Measurements from ENCODE around the gene SLC12A8.
"Not testable (repeated sequence)": the region's sequence is repeated elsewhere in the genome, so short reads cannot be mapped to it uniquely, and the experiment has no call there.

SLC12A8 gene

DNA sequence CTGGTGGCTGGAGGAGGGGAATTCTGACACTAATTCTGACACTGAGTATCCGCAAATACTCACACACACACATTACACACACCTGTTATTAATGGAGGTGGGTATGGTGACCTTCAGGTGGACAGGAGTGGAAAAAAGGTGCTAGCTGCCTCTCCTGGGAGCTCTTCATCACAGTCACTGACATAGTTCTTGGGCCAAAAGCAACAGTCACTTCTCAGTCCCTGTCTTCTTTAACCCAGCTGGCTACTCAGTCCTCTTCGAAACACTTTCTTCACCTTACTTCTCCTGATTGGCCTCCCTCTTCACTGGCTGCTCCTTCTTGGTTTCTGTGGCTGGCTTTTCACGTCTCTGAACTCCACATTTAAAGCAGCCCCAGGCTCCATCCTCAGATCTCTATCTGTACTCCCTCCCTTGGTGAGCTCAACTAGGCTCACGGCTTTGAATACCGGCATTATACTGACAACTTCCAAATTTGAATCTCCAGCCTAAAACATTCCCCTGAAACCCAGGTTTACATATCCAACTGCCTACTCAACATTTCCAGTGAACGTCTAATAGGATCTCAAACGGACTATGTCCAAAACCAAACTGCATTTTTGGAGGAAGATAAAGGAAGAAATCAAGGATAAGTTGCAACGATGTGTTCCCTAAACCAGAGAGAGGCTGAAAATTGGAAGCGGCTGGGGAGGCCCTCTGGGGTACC is 103.6 kb downstream of the SLC12A8 start:
- no peak for DNase-seq

- DNase-seq, result peak; percentile 59
These were observed 104.5 kb downstream of the SLC12A8 start for GRCh38 chr3:125107861-125108567.

DNA sequence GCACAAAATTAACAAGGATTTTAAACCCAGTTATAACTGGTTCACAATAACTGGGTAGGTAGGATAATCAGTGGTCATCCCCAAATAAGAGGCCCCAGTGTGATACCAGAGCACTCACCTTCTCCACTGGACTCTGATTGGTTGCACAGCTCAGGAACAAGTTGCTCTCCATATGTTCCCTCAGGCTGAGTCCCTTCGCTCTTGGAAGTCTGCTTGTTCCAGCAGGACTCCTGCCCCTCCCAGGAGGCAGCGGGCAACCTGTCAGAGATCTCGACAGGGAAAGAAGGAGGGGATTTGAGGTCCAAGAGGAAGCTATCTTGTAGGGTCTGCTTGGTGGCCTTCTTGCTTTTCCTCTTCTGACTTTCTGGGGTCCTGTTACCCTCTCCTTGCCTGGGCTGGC is 105.2 kb downstream of the SLC12A8 start:
- DNase-seq, result no peak

- DNase-seq, result no peak
These were observed 107.4 kb downstream of the SLC12A8 start for GRCh38 chr3:125105116-125105515.

DNA sequence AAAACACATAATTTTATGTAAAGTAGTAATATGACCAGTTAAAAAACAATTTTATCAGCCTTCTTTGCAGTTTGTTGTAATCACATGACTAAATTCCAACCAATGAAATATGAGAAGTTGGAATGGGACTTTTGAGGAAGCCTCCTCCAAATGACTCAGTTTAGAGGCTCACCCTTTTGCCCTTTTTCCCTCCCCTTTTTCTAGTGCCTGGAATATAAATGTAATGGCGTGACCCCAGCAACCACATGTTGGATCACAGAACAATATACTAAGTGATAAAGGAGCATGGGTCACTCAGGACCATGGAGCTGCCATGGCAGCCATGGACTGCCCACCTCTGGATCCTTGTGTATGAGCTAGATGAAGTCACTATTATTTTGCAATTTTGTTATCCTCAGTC is 107.9 kb downstream of the SLC12A8 start:
- DNase-seq, result no peak

DNA sequence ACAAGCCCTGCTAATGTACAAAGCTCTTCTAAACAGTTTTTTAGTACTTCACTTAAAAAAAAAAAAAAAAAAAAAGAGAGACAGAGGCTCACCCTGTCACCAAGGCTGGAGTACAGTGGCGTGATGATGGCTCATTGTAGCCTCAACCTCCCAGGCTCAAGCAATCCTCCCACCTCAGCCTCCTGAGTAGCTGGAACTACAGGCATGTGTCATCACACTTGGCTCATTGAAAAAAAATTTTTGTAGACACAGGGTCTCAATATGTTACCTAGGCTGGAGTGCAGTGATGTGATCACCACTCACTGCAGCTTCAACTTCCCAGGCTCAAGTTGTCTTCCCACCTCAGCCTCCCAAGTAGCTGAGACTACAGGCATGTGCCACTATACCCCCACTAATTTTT is 109.1 kb downstream of the SLC12A8 start:
- DNase-seq, result no peak

- no peak for DNase-seq
These were observed 110.1 kb downstream of the SLC12A8 start for GRCh38 chr3:125102470-125102869.

DNA sequence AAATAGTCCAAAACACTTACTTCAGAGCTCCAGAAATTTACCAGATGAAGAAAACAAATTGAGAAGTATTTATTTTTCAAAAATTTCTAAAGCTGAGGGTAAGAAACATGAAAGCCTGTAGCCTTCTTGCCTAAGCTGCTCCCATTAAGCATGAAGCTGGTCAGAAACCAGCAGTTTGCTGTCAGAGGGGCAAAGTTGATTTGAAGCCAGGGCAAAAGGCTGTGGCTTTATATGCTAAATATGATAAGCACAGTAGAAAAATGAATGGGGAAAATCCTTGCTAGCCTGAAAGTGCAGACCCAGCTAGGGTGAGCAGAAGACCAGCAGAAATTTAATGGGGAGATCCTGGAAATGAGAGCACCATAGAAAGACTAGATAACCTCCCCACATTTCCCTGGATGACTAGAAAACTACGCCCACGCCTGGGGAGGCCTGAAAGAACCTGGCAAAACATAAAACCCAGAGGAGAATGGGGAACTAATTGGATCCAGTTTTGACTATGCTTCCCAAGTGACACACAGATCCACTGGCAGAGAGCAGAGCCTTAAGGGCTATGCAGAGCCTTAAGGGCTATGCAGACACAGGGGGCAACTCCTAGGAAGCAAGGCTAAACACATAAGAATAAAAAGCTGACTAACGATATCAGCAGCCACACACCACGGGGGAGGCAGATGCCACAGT is 113.8 kb downstream of the SLC12A8 start:
- DNase-seq, result no peak

DNA sequence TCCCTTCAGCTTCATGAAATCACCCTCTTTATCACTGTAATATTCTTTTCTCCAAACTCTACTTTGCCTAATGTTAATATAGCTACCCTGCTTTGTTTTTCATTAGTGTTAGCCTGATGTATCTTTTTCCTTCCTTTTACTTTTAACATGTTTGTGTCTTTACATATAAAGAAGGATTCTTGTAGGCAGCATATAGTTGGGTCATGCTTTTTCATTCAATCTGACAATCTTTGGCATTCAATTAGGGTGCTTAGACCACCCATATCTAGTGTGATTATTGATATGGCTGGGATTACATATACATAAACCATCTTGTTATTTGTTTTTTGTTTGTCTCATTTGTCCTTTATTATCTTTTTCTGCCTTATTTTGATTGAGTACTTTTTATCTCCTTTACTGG is 121.9 kb downstream of the SLC12A8 start:
- DNase-seq, result no peak

DNA sequence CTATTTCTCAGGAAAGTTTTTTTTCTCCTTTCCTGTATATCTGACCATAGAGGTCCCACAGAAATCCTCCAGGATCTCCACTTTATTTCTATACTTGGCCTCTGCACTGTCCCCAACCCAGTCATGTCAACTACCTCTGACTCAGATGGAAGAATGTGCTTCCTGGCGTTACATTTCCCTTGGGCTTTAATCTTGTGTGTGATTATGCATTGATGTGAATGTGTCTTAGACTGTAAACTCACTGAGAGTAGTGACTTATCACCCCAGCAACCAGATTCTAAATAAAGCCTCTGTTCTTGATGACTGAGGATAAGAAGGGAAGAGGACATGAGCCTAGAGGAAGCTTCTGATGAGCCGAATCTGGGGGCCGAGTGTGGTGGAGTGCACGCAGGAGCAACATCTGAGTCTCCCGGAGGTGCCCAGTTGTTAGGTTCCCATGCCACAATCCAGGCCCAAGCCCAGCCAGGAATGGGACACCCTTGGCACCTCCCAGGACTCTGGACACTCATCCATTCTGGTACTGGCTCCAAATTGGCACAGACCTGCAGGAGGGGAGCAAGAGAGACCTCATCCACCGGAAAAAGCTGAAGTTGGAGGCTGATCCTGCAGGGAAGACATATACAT is 124.7 kb downstream of the SLC12A8 start:
- no peak for DNase-seq

DNA sequence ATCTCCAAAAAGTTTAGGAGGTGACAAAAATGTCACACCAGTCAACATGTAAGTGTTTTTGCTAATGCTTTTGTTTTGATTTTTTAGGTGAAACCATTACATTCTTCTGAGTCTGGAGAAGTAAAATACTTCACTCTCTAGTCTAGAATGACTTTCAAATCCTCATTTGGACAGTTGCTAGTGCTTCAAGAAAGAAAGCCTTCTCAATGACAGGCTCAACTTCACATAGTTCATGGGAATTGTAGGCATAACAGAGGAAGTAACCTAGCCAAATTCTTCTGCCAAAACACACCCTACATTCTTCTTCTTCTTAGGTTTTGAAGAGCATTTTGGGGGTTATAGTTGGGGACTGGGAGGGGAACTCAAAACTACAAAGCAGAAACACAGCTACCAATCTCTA is 127.4 kb downstream of the SLC12A8 start:
- no peak for DNase-seq

DNA sequence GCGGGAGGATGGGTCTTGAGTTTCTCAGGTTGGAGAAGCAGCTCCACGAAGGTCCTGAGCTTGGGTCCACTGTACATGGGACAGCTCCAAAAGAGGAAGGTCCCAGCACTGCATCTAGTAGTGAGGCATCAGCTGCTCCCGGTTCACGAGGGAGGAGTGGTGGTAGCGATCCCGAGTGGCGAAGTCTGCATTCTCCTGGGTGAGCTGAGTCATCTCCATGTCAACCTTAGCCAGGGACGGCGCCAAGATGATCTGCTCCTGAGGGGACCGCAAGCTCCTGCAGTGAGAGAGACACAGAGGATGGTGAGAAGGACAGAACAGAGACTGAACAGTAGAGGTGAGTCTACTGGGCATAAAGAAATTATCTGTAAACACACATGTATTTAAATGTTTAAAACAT is 128.8 kb downstream of the SLC12A8 start:
- DNase-seq, result no peak

GRCh38 chr3:125082339-125082738 is 130.2 kb downstream of the SLC12A8 start:
- not testable (repeated sequence) for DNase-seq

DNA sequence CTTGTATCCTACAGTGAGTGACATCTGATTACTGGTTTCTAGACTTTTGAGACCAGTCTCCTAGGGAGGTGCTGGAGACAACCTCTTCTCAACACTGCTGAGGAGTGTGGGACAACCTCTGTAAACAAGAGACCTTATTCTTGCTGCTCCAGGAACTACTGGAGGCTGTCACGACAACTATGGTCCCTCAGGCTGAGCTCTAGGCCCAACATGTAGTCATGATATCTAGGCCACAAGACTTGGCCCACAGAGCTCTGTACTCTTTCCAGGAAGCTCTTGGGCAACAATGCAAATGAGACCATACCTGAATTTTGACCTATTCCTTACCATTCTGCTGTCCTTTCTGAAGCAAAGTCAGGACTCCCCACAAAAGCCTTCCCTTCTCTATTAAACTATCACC is 132.5 kb downstream of the SLC12A8 start:
- no peak for DNase-seq

- no peak for DNase-seq
These were observed 132.9 kb downstream of the SLC12A8 start for GRCh38 chr3:125079675-125080045.

DNA sequence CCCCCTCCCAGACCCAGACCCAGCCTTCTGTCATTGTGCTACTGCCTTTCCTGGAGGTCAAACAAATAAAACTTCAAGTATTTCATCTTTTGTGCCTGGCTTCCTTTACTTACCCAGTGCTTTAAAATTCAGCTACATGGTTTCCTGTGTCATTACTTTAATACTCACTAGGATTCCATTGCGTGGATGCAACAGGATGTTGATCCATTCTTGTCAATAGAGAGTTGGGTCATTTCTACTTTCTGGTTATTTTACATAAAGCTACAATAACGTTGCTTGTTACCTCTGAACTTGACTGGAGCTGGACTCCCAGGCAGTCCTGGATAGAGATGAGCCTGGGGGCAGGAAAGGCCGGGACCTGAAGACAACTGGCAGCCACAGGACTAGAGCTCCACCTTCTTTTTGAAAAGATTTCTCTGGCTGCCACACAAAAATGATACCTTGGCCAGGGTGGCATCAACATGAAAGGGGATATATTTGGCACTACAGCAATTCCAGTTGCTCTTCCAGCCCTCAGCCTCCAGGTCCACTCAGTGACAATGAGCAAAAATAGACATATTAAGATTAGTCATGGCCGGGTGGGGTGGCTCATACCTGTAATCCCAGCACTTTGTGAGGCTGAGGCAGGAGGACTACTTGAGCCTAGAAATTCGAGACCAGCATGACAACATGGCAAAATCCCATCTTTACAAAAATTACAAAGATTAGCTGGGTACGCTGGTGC is 133.4 kb downstream of the SLC12A8 start:
- no peak for DNase-seq

DNA sequence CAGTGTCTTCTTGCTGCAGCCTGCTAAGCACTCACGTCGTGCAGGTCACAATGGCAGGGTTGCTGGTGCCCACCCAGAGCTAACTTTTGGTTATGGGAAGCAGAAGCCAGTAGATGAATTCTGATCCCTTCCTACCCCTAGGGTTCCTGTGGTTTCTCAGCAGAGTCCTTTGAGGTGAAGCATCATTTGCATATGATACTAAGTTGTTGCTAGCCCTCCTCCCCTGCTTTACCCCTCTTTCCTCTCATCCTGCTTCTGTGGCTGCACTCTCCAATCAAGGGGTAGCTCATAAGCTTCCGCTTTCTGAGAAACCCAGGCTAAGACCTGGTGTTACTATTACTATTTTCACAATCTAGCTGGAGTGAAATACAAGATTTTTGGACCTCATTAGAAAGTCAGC is 134.7 kb downstream of the SLC12A8 start:
- no peak for DNase-seq

DNA sequence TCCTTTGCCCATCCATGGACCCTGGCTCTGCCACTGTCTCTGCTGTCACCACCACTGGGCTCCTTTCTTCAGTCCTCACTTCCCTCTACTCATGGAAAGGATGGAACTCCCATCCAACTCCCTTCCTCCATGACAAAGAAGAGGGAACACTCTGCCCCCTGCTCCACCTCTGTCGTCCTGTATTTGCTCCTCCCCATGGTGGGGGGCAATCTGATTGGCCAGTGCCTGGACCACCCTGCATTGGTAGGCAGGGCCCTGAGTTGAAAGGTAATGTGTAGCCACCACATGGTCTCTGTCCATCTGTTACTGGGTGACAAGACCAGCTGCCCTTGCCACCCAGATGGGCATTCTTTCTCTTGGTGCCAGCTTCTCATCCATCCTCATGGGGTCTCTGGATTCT is 136.1 kb downstream of the SLC12A8 start:
- no peak for DNase-seq

GRCh38 chr3:125075738-125076137 is 136.8 kb downstream of the SLC12A8 start:
- no peak for DNase-seq

- no peak for DNase-seq
These were observed 139.1 kb downstream of the SLC12A8 start for GRCh38 chr3:125073390-125073905.

DNA sequence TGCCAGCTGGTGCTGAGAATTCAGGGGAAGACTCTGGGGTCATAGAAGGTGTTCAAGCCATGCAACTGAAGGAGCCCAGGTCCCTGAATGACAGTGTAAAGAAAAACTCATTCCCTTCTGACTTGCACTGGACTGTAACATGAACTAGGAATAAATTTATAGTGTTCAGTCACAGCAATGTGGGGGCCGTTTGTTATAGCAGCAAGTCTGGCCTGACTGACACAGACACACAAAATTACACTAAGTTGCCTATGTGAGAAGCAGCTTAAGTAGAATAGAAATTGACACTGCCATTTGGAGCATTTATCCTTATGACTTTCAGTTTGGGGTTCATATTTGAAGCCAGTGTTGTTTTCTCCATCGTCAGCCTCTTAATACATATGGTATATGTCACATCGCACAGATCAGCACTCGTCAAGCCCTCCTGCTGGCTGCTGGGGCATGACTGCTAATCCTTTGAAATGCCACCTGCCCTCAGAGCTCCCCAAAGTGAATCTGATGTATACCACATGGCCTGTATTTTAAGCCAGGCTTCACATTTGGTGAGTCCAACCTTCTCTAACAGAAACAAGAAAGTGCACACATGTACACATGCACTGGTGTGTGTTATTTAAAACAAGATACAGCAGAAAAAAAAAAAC is 139.7 kb downstream of the SLC12A8 start:
- DNase-seq, result no peak

DNA sequence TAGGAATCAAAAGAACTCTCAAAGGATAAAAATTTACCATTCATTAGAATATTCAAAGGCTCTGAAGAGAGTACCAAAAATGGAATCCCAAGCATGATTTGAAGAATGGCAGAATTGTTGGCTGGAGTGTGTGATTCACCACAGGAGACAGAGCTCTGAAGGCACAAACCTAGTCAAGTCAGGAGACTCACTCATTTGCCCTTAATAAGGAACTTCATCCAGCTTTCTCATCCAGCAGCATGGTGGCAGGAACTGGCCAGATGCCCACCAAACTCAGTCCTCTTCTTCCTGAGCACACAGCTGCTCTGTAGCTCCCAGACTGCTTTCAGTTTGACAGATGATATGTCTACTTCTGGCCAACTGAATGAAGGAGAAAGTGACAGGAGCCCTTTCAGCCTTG is 140.2 kb downstream of the SLC12A8 start:
- no peak for DNase-seq

Data from activated CD4-positive, alpha-beta T cell treated with anti-CD3 and anti-CD28 coated beads, Interleukin-2, Interleukin-6, amounts not matched to agents 100 ng/mL and 50 ng/mL, durations not matched to agents 16 hours and 8 hours (primary cell).